Pancreas (tissue), 10 donors: ENCODE data around the gene FBXL17. TPM values are rescaled to one million over a fixed set of nuclear protein-coding genes. Genes with fewer than 3 reads are reported as not detected.
A peak's percentile ranks its signal among the peaks of the same experiment; 100 is the strongest.

ENCODE experiments used
- ATAC-seq, 4 donors: fragments of 200-7000 bp; cut with Tn5 transposase; one replicate each; pipeline versions ENCODE4 v1.8.0 to v1.9.1; 2020; ENCODE audit warnings: mild to moderate bottlenecking in 4 of 4, moderate library complexity in 4 of 4
- DNase-seq, 6 donors: peaks; one replicate each; pipeline ENCODE4 v3.0.0-alpha.2; 2020
- FAIRE-seq: peaks from 2 replicates; lab custom pipeline; 2012; peaks lifted over from hg19 to GRCh38; lab: Jason Lieb, UNC
- H3K27ac ChIP-seq, 4 donors: fragments of 200-600 bp; sonication (generic); 1 replicate in 3 of 4; 2 replicates in 1 of 4; pipeline versions ENCODE4 v1.5.0 to v1.8.0; 2020
- H3K27me3 ChIP-seq, 4 donors: fragments of 200-600 bp; one replicate each; pipeline ENCODE4 v1.8.0; 2021
- H3K36me3 ChIP-seq, 3 donors: fragments of 200-600 bp; sonication (generic) in 1 of 3; one replicate each; pipeline versions ENCODE4 v1.5.0 to v1.8.0; 2020 to 2021
- H3K4me1 ChIP-seq, 3 donors: fragments of 200-600 bp; one replicate each; pipeline ENCODE4 v1.8.0; 2021
- H3K4me3 ChIP-seq, 4 donors: fragments of 200-600 bp; sonication (generic) in 2 of 4; one replicate each; pipeline versions ENCODE4 v1.5.0 to v1.8.0; 2020 to 2021
- H3K9me3 ChIP-seq, 4 donors: fragments of 200-600 bp; one replicate each; pipeline ENCODE4 v1.8.0; 2021
- WGBS, 2 donors: extraction: QIAGEN DNeasy Blood & Tissue Kit; methylation state at CpG; one replicate each; pipeline ENCODE4 v1.1.7; 2013; 5-methylcytosine and 5-hydroxymethylcytosine counted together
- intact Hi-C, 3 donors: fragments of 100-400 bp; cut with DNase I; formaldehyde crosslinking; loops; one replicate each; pipeline versions ENCODE4 v1.11.1 to v1.14.2; 2022
- polyA plus RNA-seq, 2 donors: library from polyadenylated mRNA; stranded (reverse); fragments of 200-250 nt; gene quantifications; one replicate each; pipeline ENCODE4 v1.2.3, GENCODE V29; 2013
- total RNA-seq, 6 donors: library from RNA; stranded (reverse); fragmentation: NEBNext Ultra II Directional in 4 of 6; extraction: Animal tissue kit (Norgen Biotek cat#: 25700) in 4 of 6; gene quantifications; one replicate each; pipeline versions ENCODE4 v1.2.1 to v1.2.4, GENCODE V29; 2021 to 2023
- TF ChIP-seq, protein P1 (sequence below), 4 donors: fragments of 200-600 bp; sonication (generic) in 3 of 4; IDR thresholded peaks; one replicate each; pipeline versions ENCODE4 v1.5.0 to v1.8.0; 2021; ENCODE audit warnings: antibody characterized with exemption in 4 of 4
- donor health status: healthy with polysubstance abuse.
- donor health status: DM: no; HTN: no; CAD: no; lungs with moderate emphysema.
- donor health status: DM: no; HTN: no; CAD: no.
- donor health status: control.
- donor health status: control.
- donor health status: Bipolar disorder and iron deficiency.
- donor health status: DM: yes; HTN: yes; CAD: no.
- donor health status: DM: no; HTN: no; CAD: no.
- donor health status: DM: no; HTN: no; CAD: no.
- donor health status: DM: yes; HTN: yes; CAD: no.

FBXL17 gene
- total and polyA plus RNA-seq, 8 donors = 4.2 to 11.1 (median 7.3) TPM

DNA sequence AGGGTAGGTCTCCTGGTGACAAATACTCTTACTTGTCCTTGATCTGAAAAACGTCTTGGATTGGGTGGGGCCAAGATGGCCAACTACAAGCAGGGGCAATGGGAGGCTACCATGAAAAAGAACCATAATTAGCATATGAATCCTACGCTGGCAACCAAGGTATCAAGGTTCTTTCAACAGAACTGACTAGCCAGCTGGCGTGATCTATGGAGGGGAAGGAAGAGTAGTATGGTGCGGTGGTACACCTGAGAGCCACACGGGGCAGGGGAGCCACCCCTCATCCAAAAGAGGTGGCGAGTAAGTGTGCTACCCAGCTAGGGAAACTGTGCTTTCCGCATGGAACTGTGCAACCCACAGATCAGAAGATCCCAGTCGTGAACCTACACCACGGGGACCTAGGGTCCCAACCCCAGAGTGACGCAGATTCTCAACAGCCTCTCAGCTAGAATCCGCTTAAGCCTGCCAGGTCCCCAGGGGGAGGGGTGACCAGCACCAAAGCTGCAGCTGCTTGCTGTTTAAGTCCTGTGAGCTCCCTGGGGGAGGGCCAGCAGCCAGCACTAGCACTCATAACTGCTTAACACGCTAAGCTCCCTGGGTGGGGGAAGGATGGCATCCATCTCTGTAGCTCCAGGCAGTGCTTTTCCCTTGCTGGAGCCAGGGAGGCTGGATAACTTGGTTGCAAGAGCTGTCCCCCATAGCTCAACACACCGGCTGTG lies 334.8 kb downstream of the FBXL17 start:
- WGBS, 2 donors = 91 to 93% methylated on average over 13 of the region's 13 CpGs
- TF ChIP-seq, protein P1, sequence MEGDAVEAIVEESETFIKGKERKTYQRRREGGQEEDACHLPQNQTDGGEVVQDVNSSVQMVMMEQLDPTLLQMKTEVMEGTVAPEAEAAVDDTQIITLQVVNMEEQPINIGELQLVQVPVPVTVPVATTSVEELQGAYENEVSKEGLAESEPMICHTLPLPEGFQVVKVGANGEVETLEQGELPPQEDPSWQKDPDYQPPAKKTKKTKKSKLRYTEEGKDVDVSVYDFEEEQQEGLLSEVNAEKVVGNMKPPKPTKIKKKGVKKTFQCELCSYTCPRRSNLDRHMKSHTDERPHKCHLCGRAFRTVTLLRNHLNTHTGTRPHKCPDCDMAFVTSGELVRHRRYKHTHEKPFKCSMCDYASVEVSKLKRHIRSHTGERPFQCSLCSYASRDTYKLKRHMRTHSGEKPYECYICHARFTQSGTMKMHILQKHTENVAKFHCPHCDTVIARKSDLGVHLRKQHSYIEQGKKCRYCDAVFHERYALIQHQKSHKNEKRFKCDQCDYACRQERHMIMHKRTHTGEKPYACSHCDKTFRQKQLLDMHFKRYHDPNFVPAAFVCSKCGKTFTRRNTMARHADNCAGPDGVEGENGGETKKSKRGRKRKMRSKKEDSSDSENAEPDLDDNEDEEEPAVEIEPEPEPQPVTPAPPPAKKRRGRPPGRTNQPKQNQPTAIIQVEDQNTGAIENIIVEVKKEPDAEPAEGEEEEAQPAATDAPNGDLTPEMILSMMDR (IDR thresholded peaks at IDR 0.05) = no peak
- ATAC-seq = no peak

DNA sequence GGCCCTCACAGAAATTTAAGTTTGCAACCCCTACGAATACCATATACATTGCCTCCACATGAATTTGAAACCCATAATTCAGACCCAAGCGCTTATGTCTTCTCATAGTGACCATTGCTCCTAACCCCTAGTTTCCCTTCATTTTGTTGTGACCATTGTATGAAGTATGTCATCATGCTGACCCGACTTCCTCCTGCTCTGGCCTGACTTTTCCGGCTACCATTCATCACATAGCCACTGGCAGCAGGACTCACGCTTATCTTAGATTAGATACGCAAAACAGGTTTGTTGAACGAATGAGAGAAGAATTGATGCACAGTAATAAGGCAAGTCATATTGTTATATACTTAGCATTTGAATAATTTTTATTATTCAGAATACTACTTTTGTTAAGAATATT lies 345.4 kb downstream of the FBXL17 start:
- 59 to 68% methylated on average over 7 of the region's 7 CpGs for WGBS, 2 donors
- Histone ChIP-seq H3K36me3 (no peaks in the 10 kb centered on the region), H3K4me1 (no peaks in the 10 kb centered on the region), H3K27me3 (no peaks in the 10 kb centered on the region), H3K9me3 (no peaks in the 10 kb centered on the region), H3K4me3 (no peak overlapping the region), H3K27ac (no peak overlapping the region)
- ATAC-seq = no peak
- DNase-seq = no peak
- intact Hi-C loops = no loop called here
- TF ChIP-seq, protein P1 (IDR thresholded peaks at IDR 0.05) = no peak
- FAIRE-seq = no peak

More for the DNA sequence above, 334.8 kb downstream of the FBXL17 start:
- Histone ChIP-seq H3K9me3 (no peaks in the 10 kb centered on the region), H3K4me1 (no peaks in the 10 kb centered on the region), H3K4me3 (no peak overlapping the region), H3K27me3 (no peaks in the 10 kb centered on the region), H3K27ac (no peak overlapping the region), H3K36me3 (no peaks in the 10 kb centered on the region)
- DNase-seq (peak in 1 of 6 donors; percentile 28), FAIRE-seq (no peak)
- intact Hi-C loops = no loop called here

DNA sequence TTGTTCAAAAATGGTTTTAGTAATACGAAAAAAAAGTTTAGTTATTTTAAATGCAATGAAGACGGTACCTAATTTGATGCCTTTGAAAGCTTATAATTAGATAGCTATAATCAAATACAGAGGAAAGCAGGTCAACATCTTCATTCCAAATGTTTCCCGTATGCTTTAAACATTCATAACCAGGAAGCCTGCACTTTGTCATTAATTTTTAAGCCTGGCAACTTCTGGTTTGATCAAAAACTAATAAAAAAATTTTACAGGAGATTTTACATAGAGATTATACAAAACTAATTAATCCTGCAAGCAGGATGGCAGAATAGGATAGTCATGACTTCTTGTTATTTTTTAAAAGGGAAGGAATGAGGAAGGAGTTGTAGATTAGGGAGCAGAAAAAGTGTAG lies 353.0 kb downstream of the FBXL17 start:
- Histone ChIP-seq H3K27ac (no peak overlapping the region), H3K36me3 (no peaks in the 10 kb centered on the region), H3K27me3 (no peaks in the 10 kb centered on the region), H3K9me3 (no peaks in the 10 kb centered on the region), H3K4me1 (no peaks in the 10 kb centered on the region), H3K4me3 (no peak overlapping the region)
- intact Hi-C loops = no loop called here
- no peak for FAIRE-seq
- TF ChIP-seq, protein P1 (IDR thresholded peaks at IDR 0.05) = no peak
- 73 to 74% methylated on average over 3 of the region's 3 CpGs for WGBS, 2 donors
- no peak for DNase-seq
- ATAC-seq = no peak

DNA sequence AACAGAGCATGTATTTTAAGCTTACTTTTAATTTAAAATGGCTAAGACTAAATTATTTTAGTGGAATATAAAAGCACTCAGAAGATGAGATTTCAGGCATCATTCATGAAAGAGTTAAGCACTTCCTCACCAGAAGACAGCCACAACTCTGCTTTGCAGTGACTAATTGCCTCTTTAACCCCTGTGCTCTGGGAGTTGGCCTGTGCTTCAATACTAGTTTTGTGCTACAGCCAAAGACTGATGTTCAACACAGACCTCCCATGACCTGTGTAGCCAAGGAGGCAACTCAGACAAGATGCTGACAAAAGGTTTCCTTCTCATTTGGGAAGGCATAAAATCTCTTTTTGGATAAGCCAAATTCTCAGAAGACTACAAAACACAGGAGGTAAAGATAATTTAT lies 353.5 kb downstream of the FBXL17 start:
- FAIRE-seq = no peak
- intact Hi-C loops = no loop called here
- no peaks in the 10 kb centered on the region for H3K27me3 ChIP-seq
- TF ChIP-seq, protein P1 (IDR thresholded peaks at IDR 0.05) = no peak
- H3K9me3 ChIP-seq = no peaks in the 10 kb centered on the region
- H3K4me3 ChIP-seq = no peak overlapping the region
- no peaks in the 10 kb centered on the region for H3K4me1 ChIP-seq
- H3K27ac ChIP-seq = no peak overlapping the region
- no peaks in the 10 kb centered on the region for H3K36me3 ChIP-seq
- no peak for DNase-seq
- no peak for ATAC-seq

DNA sequence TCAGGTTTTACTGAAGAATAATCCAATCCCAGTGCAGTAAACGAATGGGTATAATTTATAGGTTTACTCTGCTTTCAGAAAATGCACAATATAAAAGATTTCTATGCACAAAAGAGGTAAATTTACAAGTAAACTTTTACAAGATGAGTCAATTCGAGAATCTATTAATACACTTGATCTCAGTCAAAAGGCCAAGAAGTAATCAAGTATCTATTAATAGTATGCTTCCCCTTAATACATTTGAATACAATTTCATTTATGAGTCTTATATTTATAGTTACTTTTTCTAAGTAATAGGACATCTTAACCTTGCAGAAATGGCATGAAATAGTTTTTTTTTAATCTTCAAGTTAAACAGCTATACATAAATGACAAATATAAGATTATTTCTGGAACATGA lies 355.9 kb downstream of the FBXL17 start:
- Histone ChIP-seq H3K36me3 (no peaks in the 10 kb centered on the region), H3K27me3 (no peaks in the 10 kb centered on the region), H3K4me3 (no peak overlapping the region), H3K27ac (no peak overlapping the region), H3K4me1 (no peaks in the 10 kb centered on the region), H3K9me3 (no peaks in the 10 kb centered on the region)
- DNase-seq (no peak), ATAC-seq (no peak), FAIRE-seq (no peak)
- intact Hi-C loops = no loop called here
- TF ChIP-seq, protein P1 (IDR thresholded peaks at IDR 0.05) = no peak
- 89 to 91% methylated on average over 2 of the region's 2 CpGs for WGBS, 2 donors
